CD4-positive, alpha-beta T cell treated with Interleukin-15 for 4 hours (primary cell): ENCODE results near the gene MED23.

Source experiments
- DNase-seq: peaks from one replicate; pipeline ENCODE4 v3.0.0-alpha.2; 2020; ENCODE audit warnings: low spot score

The MED23 gene

DNA sequence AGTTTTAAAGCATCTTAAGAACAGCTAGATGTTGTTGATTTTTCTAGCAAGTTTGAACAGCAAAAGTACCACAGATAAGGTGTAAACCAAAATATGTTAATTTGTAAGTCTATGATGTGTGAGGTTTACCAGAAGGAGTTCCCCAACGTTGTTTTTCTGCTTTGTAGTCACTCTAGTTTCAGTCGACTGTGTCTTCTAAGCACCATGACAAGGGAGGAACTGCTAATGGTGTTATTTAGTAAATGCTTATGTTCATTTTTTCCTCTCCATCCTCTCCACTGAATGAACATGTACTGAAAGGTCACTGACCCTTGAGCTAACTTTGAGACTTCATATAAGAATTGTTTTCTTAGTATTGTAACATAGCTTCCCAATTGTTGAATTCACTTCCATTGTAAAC, 12.1 kb upstream of the MED23 start:
- DNase-seq, result no peak

DNA sequence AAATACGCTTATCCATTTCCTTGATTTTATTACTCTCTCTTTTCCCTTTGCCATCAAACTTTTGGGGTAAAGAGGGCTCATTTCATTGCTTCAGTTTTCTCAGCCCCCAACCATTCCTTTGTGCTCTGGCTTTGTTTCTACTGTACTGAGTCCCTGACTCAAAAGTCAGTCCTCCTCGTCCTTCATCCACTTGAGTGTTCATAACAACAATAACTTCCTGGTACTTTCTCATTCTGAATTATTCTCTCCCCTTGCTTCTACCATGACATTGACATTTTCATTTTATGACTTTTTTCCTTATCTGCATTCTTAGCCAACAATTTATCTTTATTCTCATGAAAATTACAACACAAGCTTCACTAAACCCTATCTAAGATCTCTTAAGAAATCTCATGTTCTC, 10.0 kb upstream of the MED23 start:
- no peak for DNase-seq

GRCh38 chr6:131636880-131637792, 9.1 kb upstream of the MED23 start, which contains the start of gene ENPP3:
Gene ENPP3, plus strand, starts transcription at chr6:131637302. Its CDS starts 83 bp downstream, at chr6:131637385.
- no peak for DNase-seq

DNA sequence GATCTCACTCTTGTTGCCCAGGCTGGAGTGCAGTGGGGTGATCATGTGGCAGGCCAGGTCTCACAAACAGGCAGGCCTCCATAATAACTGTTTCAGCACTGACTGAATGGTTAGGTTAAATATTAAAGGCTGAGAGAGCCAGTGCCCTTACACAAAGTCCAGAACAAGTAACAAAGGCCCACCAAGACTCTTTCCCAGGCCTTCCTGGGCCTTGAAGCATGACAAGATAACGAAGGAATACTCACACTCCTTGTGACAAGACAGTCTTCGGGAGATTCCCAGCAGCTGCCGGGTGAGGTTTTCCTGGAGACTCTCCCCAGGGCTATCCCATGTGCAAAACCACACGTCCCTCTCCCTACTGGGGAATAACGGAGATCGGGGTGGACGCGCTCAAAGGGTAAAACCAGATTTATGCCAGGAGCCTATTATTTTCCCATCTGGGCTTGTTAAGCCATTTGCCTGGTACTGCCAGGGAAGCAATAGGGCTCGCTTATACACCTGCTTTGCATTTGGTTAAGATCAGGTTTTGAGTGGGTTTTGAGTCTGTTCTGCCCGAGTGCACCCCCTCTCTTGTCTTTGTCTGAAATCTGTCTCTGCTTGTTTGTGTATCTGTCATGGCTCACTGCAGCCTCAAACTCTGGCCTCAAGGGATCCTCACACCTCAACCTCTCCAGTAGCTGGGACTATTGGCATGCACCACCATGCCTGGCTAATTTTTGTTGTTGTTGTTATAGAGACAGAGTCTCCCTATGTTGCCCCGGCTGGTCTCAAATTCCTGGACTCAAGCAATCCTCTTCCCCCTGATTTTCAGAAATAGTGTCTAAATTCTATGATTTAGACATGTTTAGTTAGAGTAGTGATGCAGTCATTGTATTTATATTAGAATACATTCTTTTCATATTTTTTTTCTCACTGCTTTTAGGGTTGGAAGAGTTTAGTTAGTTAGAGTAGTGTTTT, 7.6 kb upstream of the MED23 start:
- no peak for DNase-seq

- DNase-seq, result no peak
Observed at GRCh38 chr6:131631625-131632289, 3.7 kb upstream of the MED23 start.

DNA sequence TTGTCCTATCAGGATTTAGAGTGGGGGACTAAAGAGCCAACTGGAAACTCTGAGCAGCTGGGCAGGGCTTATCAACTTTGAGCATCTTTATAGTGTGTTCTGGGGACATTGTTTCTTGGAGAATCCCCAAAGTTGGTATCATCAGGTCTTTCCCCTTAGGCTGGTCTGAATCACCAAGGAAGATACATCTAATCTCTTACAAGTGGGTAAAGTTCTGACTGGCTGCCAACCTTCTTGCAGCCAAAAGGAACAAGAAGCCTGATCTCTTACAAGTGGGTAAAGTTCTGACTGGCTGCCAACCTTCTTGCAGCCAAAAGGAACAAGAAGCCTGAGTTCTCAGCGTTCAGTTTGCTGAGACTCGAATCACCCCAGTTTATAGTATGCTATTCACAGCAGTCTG, 1.6 kb upstream of the MED23 start:
- no peak for DNase-seq

- DNase-seq, result peak; percentile 3
Observed at GRCh38 chr6:131628726-131629125, 684 bp upstream of the MED23 start.

- no peak for DNase-seq
Observed at GRCh38 chr6:131615275-131615674, 12.8 kb downstream of the MED23 start.

DNA sequence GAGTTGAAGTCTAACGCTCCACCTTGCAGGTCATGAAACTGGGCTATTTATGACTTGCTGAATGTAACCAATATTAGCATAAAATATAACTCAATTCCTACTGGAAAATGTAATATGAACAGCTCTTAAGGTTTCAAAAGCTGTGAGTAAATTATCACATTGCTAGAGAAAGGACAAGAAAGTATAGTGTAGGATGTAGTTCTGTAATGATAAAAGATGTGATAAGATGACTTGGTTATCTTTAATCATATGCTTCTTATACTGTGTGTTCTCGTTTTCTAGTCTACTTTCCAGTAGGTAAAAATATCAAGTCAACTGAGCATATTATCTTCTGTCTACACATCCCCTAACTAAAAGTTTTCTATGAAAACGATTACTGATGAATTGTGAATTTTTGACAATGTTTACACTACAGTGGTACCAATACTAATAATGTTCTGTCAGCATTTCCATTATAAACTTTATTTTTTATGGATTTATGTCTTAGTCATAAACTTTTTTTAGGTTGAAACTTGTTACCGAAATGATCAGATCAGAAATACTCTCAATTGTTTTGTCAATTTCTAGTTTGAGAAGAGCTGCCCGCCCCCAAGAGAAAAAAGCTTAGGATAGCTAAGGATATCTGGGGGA, 14.6 kb downstream of the MED23 start:
- DNase-seq, result no peak

GRCh38 chr6:131602781-131603312, 25.2 kb downstream of the MED23 start:
- no peak for DNase-seq

- DNase-seq, result no peak
Observed at GRCh38 chr6:131600716-131601115, 27.3 kb downstream of the MED23 start.

GRCh38 chr6:131597446-131597845, 30.6 kb downstream of the MED23 start:
- DNase-seq, result no peak

GRCh38 chr6:131594074-131594473, 34.0 kb downstream of the MED23 start:
- DNase-seq, result no peak

- DNase-seq, result no peak
Observed at GRCh38 chr6:131592935-131593334, 35.1 kb downstream of the MED23 start.

DNA sequence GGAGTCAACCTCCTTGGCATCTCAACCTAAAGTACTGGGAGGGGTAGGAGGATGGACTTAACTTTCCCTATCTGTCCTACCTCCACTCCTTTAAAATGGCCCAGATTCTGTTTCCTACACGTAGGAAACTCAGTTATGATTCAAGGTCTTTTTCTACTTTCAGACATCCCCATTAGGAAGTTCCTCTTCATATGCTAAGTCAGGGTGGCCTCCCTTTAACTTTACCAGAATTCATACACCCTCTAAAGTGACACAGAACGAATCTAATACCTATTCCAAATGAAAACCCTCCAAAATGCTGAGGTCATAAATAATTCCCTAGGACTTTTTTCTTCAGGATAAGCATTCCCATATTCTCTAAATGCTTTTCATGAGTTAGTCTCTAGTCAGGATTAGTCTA, 39.4 kb downstream of the MED23 start:
- DNase-seq, result no peak

DNA sequence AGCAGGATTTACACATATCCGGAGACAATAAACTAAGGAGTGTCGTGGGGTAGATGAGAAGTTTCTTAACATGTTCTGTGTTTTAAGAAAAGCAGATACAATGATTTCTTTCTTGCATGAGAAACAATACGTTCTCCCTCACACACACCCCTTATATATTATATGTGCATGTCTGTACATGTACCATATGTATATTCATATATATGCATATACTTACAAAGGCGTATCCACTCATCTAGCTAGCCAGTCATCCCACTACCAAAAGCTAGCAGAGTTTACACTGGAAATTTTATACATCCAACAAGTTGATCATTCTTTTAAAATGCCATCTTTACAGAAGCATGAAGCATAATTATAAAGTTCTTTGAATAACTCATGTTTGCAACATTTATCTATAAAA, 40.1 kb downstream of the MED23 start:
- no peak for DNase-seq

GRCh38 chr6:131586543-131586942, 41.5 kb downstream of the MED23 start:
- DNase-seq, result no peak

- no peak for DNase-seq
Observed at GRCh38 chr6:131581523-131581922, 46.5 kb downstream of the MED23 start.

GRCh38 chr6:131575834-131576478, 52.1 kb downstream of the MED23 start:
- no peak for DNase-seq

GRCh38 chr6:131574686-131575085, 53.4 kb downstream of the MED23 start:
- no peak for DNase-seq

GRCh38 chr6:131574133-131574532, 53.9 kb downstream of the MED23 start:
- no peak for DNase-seq
